ENCODE measurements around the gene NXNL1.

- TF ChIP-seq EZH2 (IDR thresholded peaks at IDR 0.05; ENCODE audit: insufficient read depth, poor library complexity, severe bottlenecking) (no peak), EZH2phosphoT487 (IDR thresholded peaks at IDR 0.05; ENCODE audit: insufficient read depth, low read depth) (no peak)
Measured at GRCh38 chr19:17419621-17420474, 40.9 kb downstream of the NXNL1 start, which contains the start of gene MVB12A.

Data from GM23248 (cell line).